WTC11 (cell line): Measurements from ENCODE around the gene CAMP. TPM values are rescaled to one million over a fixed set of nuclear protein-coding genes. Genes with fewer than 3 reads are reported as not detected.

Experiments
- ATAC-seq: fragments of 200-7000 bp; cut with Tn5 transposase; 2 replicates; pipeline ENCODE4 v1.10.0; 2021; ENCODE audit warnings: mild to moderate bottlenecking, moderate library complexity
- CTCF ChIA-PET: fragments of 300-600 bp; sonication (Branson Sonifier 250); formaldehyde crosslinking; loops from one replicate; lab custom pipeline; 2021; ENCODE audit warnings: antibody characterized with exemption; lab: Charles Lee
- POLR2A ChIA-PET: fragments of 350-600 bp; sonication (Branson Sonifier 250); formaldehyde crosslinking; loops from one replicate; lab custom pipeline; 2021; ENCODE audit warnings: antibody characterized with exemption; lab: Charles Lee
- DNase-seq: peaks from one replicate; pipeline ENCODE4 v3.0.0; 2021; ENCODE audit warnings: low spot score
- H3K27ac Mint-ChIP-seq: 2 replicates; pipeline ENCODE4 v1.8.0; 2021; ENCODE audit warnings: mixed read lengths
- H3K27me3 Mint-ChIP-seq: 2 replicates; pipeline ENCODE4 v1.8.0; 2021; ENCODE audit warnings: low read depth, mild to moderate bottlenecking, moderate library complexity, mixed read lengths
- H3K36me3 Mint-ChIP-seq: 2 replicates; pipeline ENCODE4 v1.8.0; 2021; ENCODE audit warnings: mixed read lengths
- H3K4me1 Mint-ChIP-seq: 2 replicates; pipeline ENCODE4 v1.8.0; 2022; ENCODE audit warnings: mixed read lengths
- H3K4me3 Mint-ChIP-seq: 2 replicates; pipeline ENCODE4 v1.8.0; 2021; ENCODE audit warnings: mild to moderate bottlenecking, moderate library complexity, mixed read lengths
- H3K9me3 Mint-ChIP-seq: 2 replicates; pipeline ENCODE4 v1.8.0; 2021; ENCODE audit warnings: mixed read lengths
- CTCF ChIP-seq: fragments of 200-600 bp; IDR thresholded peaks from 2 replicates; pipeline ENCODE4 v1.8.0; 2022; ENCODE audit warnings: antibody characterized with exemption
- E2F4 ChIP-seq: sonication (generic); formaldehyde crosslinking; IDR thresholded peaks from 2 replicates; pipeline ENCODE4 v1.8.1; 2022; ENCODE audit warnings: low read depth, mild to moderate bottlenecking, moderate library complexity, missing genetic modification reagents, borderline replicate concordance
- EMX1 ChIP-seq: fragments of 250-450 bp; sonication (Bioruptor Pico); IDR thresholded peaks from 2 replicates; pipeline ENCODE4 v1.8.0; 2021; ENCODE audit warnings: mild to moderate bottlenecking
- GABPB1 ChIP-seq: sonication (generic); formaldehyde crosslinking; IDR thresholded peaks from 2 replicates; pipeline ENCODE4 v1.8.1; 2023; ENCODE audit warnings: mild to moderate bottlenecking, missing genetic modification reagents
- MAX ChIP-seq: sonication (generic); formaldehyde crosslinking; IDR thresholded peaks from 2 replicates; pipeline ENCODE4 v1.8.0; 2022; ENCODE audit warnings: mild to moderate bottlenecking, missing genetic modification reagents
- NFYB ChIP-seq: sonication (generic); formaldehyde crosslinking; conservative IDR thresholded peaks from 2 replicates; pipeline ENCODE4 v1.8.0; 2022; ENCODE audit warnings: low read depth, missing genetic modification reagents
- OVOL2 ChIP-seq: fragments of 250-450 bp; sonication (Bioruptor Pico); IDR thresholded peaks from 2 replicates; pipeline ENCODE4 v1.9.0; 2021; ENCODE audit warnings: mild to moderate bottlenecking, borderline replicate concordance
- PRDM15 ChIP-seq: sonication (generic); formaldehyde crosslinking; IDR thresholded peaks from 2 replicates; pipeline ENCODE4 v1.8.0; 2022; ENCODE audit warnings: missing genetic modification reagents
- RORB ChIP-seq: fragments of 250-450 bp; sonication (Bioruptor Pico); IDR thresholded peaks from 2 replicates; pipeline ENCODE4 v1.9.0; 2021; ENCODE audit warnings: mild to moderate bottlenecking
- SMAD4 ChIP-seq: sonication (generic); formaldehyde crosslinking; IDR thresholded peaks from 2 replicates; pipeline ENCODE4 v1.8.0; 2022; ENCODE audit warnings: mild to moderate bottlenecking, missing genetic modification reagents
- ZBTB21 ChIP-seq: sonication (generic); formaldehyde crosslinking; IDR thresholded peaks from 2 replicates; pipeline ENCODE4 v1.8.1; 2023; ENCODE audit warnings: mild to moderate bottlenecking, missing genetic modification reagents, borderline replicate concordance
- ZNF263 ChIP-seq: sonication (generic); formaldehyde crosslinking; IDR thresholded peaks from 2 replicates; pipeline ENCODE4 v1.8.1; 2022; ENCODE audit warnings: low read depth, mild to moderate bottlenecking, moderate library complexity, missing genetic modification reagents
- ZNF425 ChIP-seq: fragments of 250-450 bp; sonication (Bioruptor Pico); conservative IDR thresholded peaks from 2 replicates; pipeline ENCODE4 v1.9.0; 2021; ENCODE audit warnings: mild to moderate bottlenecking
- total RNA-seq: library from RNA; stranded (reverse); gene quantifications from 3 replicates; pipeline ENCODE4 v1.2.3, GENCODE V29; 2021

Gene CAMP
- total RNA-seq, 1 experiment from 2014 or later: not detected

GRCh38 chr3:48271763-48272498 is 48.6 kb downstream of the CAMP start (continued):
- TF ChIP-seq E2F4: no peak
- TF ChIP-seq ZBTB21 (CRISPR knock-in tag): no peak
- TF ChIP-seq ZNF263 (CRISPR knock-in tag): no peak
- no peak for TF ChIP-seq RORB (CRISPR knock-in tag)
- no peak for TF ChIP-seq GABPB1 (CRISPR knock-in tag)
- no peak for TF ChIP-seq PRDM15
- TF ChIP-seq MAX (CRISPR knock-in tag): no peak

- CTCF ChIA-PET: interaction anchor here (0.6 to 7.9 kb wide), 19 partner anchors 9 to 276 kb away, joined by 3 to 91 read pairs (median 5); partner anchors contain the start of genes CCDC51, CDC25A and TMA7
- peaks cover 57% of the 10 kb centered on the region for H3K36me3 Mint-ChIP-seq
These were observed 50.4 kb downstream of the CAMP start for GRCh38 chr3:48273594-48274211.

More at GRCh38 chr3:48273594-48274211, 50.4 kb downstream of the CAMP start:
- Mint-ChIP-seq H3K27ac (no peak overlapping the region), H3K4me3 (no peak overlapping the region), H3K27me3 (no peaks in the 10 kb centered on the region), H3K9me3 (peaks cover 38% of the 10 kb centered on the region), H3K4me1 (peaks cover 42% of the 10 kb centered on the region)
- TF ChIP-seq EMX1 (CRISPR knock-in tag) (0 out of 2 replicates have a peak, but pooled peaks have one; percentile 26), OVOL2 (no peak), ZNF425 (no peak), NFYB (CRISPR knock-in tag) (no peak), SMAD4 (CRISPR knock-in tag) (no peak), CTCF (peak; percentile 55)
- DNase-seq: peak; percentile 65
- POLR2A ChIA-PET: no interaction called here
- ATAC-seq: peak; percentile 51
